GM12878 (cell line): ENCODE measurements around the gene NPHP3. TPM values are rescaled to one million over a fixed set of nuclear protein-coding genes. Genes with fewer than 3 reads are reported as not detected.

Experiments used
- ATAC-seq: fragments of 200-7000 bp; cut with Tn5 transposase; 3 replicates; pipeline ENCODE4 v1.9.1; 2020; ENCODE audit warnings: mild to moderate bottlenecking, moderate library complexity
- BruUV-seq: library from RNA; stranded (reverse); fragments of 400-500 nt; replicated peaks from 2 replicates; lab custom pipeline; 2021; lab: Mats Ljungman, UMichigan
- CTCF ChIA-PET: fragments of 300-600 bp; sonication (Branson Sonifier 250); formaldehyde crosslinking; extraction: SDS; loops from one replicate; lab custom pipeline; 2021; ENCODE audit warnings: inconsistent platforms; lab: Yijun Ruan, JAX
- POLR2A ChIA-PET: fragments of 350-600 bp; formaldehyde crosslinking; extraction: SDS; loops from one replicate; lab custom pipeline; 2021; ENCODE audit warnings: inconsistent platforms; lab: Charles Lee
- RAD21 ChIA-PET: fragments of 300-600 bp; sonication (Branson Sonifier 250); formaldehyde crosslinking; loops from one replicate; lab custom pipeline; 2023; ENCODE audit warnings: antibody characterized with exemption; ENCODE audit not compliant: unreplicated experiment; lab: Charles Lee
- SMC1A ChIA-PET: fragments of 300-600 bp; sonication (Branson Sonifier 250); formaldehyde crosslinking; loops from one replicate; lab custom pipeline; 2023; ENCODE audit not compliant: unreplicated experiment, uncharacterized antibody; lab: Charles Lee
- DNase-seq: peaks from one replicate; pipeline ENCODE4 v3.0.0-alpha.2; 2011; ENCODE audit warnings: low read depth, low spot score
- FAIRE-seq: peaks from 3 replicates; lab custom pipeline; 2011; peaks lifted over from hg19 to GRCh38; lab: Jason Lieb, UNC
- H2AFZ ChIP-seq: 2 replicates; pipeline ENCODE4 v1.6.0; 2011; ENCODE audit warnings: low read depth, low read length, control low read depth; ENCODE audit not compliant: control insufficient read depth
- H3K27ac ChIP-seq: 2 replicates; pipeline ENCODE4 v1.5.1; 2011; ENCODE audit warnings: control low read depth; ENCODE audit not compliant: control insufficient read depth, insufficient read depth
- H3K27me3 ChIP-seq, 2 experiments: replicated peaks in 1 of 2; 2 replicates each; pipeline versions ENCODE4 v1.6.0 to v1.6.1; 2011; ENCODE audit warnings: low read length in 1 of 2; ENCODE audit not compliant: control insufficient read depth in 2 of 2, insufficient read depth in 2 of 2
- H3K36me3 ChIP-seq, 2 experiments: 2 replicates each; pipeline ENCODE4 v1.5.1; 2011; ENCODE audit warnings: low read length in 1 of 2; ENCODE audit not compliant: control insufficient read depth in 2 of 2, insufficient read depth in 2 of 2
- H3K4me1 ChIP-seq: 2 replicates; pipeline ENCODE4 v1.6.1; 2011; ENCODE audit warnings: mild to moderate bottlenecking, low read length, moderate library complexity, mixed read lengths; ENCODE audit not compliant: control insufficient read depth, insufficient read depth
- H3K4me2 ChIP-seq: 2 replicates; pipeline ENCODE4 v1.6.0; 2011; ENCODE audit warnings: control low read depth; ENCODE audit not compliant: control insufficient read depth, insufficient read depth
- H3K4me3 ChIP-seq: fragments of 200-600 bp; sonication (generic); 2 replicates; pipeline ENCODE4 v1.5.1; 2016
- H3K79me2 ChIP-seq: 2 replicates; pipeline ENCODE4 v1.6.0; 2011; ENCODE audit warnings: low read length; ENCODE audit not compliant: control insufficient read depth, insufficient read depth
- H3K9ac ChIP-seq: 2 replicates; pipeline ENCODE4 v1.8.0; 2011; ENCODE audit warnings: low read length, control low read depth, mixed read lengths; ENCODE audit not compliant: control insufficient read depth, insufficient read depth
- H3K9me3 ChIP-seq: replicated peaks from 3 replicates; pipeline ENCODE4 v1.5.1; 2011; ENCODE audit warnings: mild to moderate bottlenecking, low read length; ENCODE audit not compliant: control insufficient read depth, insufficient read depth
- H4K20me1 ChIP-seq: 2 replicates; pipeline ENCODE4 v1.6.0; 2011; ENCODE audit not compliant: control insufficient read depth, insufficient read depth
- ATF7 ChIP-seq: fragments of 450-650 bp; IDR thresholded peaks from 2 replicates; pipeline ENCODE4 v1.6.1; 2016; ENCODE audit warnings: low read depth, mild to moderate bottlenecking
- BMI1 ChIP-seq: fragments of 450-650 bp; IDR thresholded peaks from 2 replicates; pipeline ENCODE4 v1.6.1; 2016; ENCODE audit warnings: mild to moderate bottlenecking, moderate library complexity, borderline replicate concordance
- EZH2 ChIP-seq: IDR thresholded peaks from 2 replicates; pipeline ENCODE4 v1.6.1; 2012; ENCODE audit warnings: low read depth, mild to moderate bottlenecking, control low read depth, inconsistent platforms, low read length, borderline replicate concordance; ENCODE audit not compliant: control insufficient read depth
- FOXM1 ChIP-seq: IDR thresholded peaks from 2 replicates; pipeline ENCODE4 v1.6.1; 2012; ENCODE audit warnings: low read depth, mild to moderate bottlenecking, inconsistent platforms, low read length, moderate library complexity
- IKZF1 ChIP-seq: fragments of 450-650 bp; conservative IDR thresholded peaks from 2 replicates; pipeline ENCODE4 v1.6.1; 2017; ENCODE audit warnings: antibody characterized with exemption, mild to moderate bottlenecking
- IRF4 ChIP-seq: IDR thresholded peaks from 2 replicates; pipeline ENCODE4 v1.6.1; 2011; ENCODE audit warnings: low read depth, low read length
- KLF5 ChIP-seq: fragments of 450-650 bp; IDR thresholded peaks from 2 replicates; pipeline ENCODE4 v1.6.1; 2014; ENCODE audit warnings: mild to moderate bottlenecking; ENCODE audit not compliant: partially characterized antibody
- NFIC ChIP-seq: IDR thresholded peaks from 2 replicates; pipeline ENCODE4 v1.6.1; 2012; ENCODE audit warnings: low read depth, mild to moderate bottlenecking, inconsistent platforms, low read length, moderate library complexity
- NR2C1 ChIP-seq: fragments of 450-650 bp; IDR thresholded peaks from 2 replicates; pipeline ENCODE4 v1.6.1; 2017; ENCODE audit warnings: antibody characterized with exemption, mild to moderate bottlenecking, moderate library complexity
- SIN3A ChIP-seq: IDR thresholded peaks from 2 replicates; pipeline ENCODE4 v1.6.1; 2012; ENCODE audit warnings: low read depth, low read length, improper control_type of control experiment
- SPI1 ChIP-seq: IDR thresholded peaks from 2 replicates; pipeline ENCODE4 v1.6.1; 2011; ENCODE audit warnings: low read depth, mild to moderate bottlenecking, low read length, moderate library complexity, borderline replicate concordance; ENCODE audit not compliant: insufficient read depth
- SREBF2 ChIP-seq: IDR thresholded peaks from 2 replicates; pipeline ENCODE4 v1.6.1; 2012; ENCODE audit warnings: mild to moderate bottlenecking, low read length
- WGBS: methylation state at CpG from one replicate; pipeline ENCODE4 v1.1.6; 2016; ENCODE audit warnings: low lambda C conversion rate; ENCODE audit not compliant: insufficient replicate concordance, insufficient coverage; ENCODE audit errors: missing lambda C conversion rate; 5-methylcytosine and 5-hydroxymethylcytosine counted together
- in situ Hi-C: fragments of 300-500 bp; cut with MboI; formaldehyde crosslinking; loops from 9 replicates; pipeline ENCODE4 v1.14.3; 2018; ENCODE audit warnings: mixed read lengths
- intact Hi-C: fragments of 100-400 bp; cut with micrococcal nuclease; formaldehyde crosslinking; loops from one replicate; pipeline ENCODE4 v1.14.2; 2022; ENCODE audit not compliant: unreplicated experiment
- polyA plus RNA-seq, 11 experiments: library from polyadenylated mRNA; depleted of rRNA in 4 of 11; unstranded in 6 of 11; stranded (reverse) in 5 of 11; fragments of >200 nt; fragmentation: Nextera tagmentation in 4 of 11; fragmentation: Illumina TruSeq in 1 of 11; extraction: Ambion mirVana in 4 of 11; extraction: Trizol in 1 of 11; gene quantifications; 1 replicate in 1 of 11; 2 replicates in 10 of 11; pipeline versions ENCODE4 v1.2.1 to v1.2.3, GENCODE V29; 2011 to 2016; ENCODE audit warnings: inconsistent platforms in 2 of 11, missing spikeins in 2 of 11, low read depth in 1 of 11
- total RNA-seq, 4 experiments: library from RNA; depleted of rRNA in 3 of 4; stranded (reverse); fragments of >200 nt in 3 of 4; fragmentation: Illumina TruSeq in 1 of 4; extraction: Trizol in 1 of 4; gene quantifications; 2 replicates each; pipeline versions ENCODE4 v1.2.1 to v1.2.3, GENCODE V29; 2013 to 2021
- TF ChIP-seq, protein P1 (sequence below): fragments of 450-650 bp; IDR thresholded peaks from 2 replicates; pipeline ENCODE4 v1.6.1; 2014; ENCODE audit warnings: mild to moderate bottlenecking
- TF ChIP-seq, protein P2 (sequence below): fragments of 450-650 bp; conservative IDR thresholded peaks from 2 replicates; pipeline ENCODE4 v1.6.1; 2017; ENCODE audit warnings: mild to moderate bottlenecking, moderate library complexity
- TF ChIP-seq, protein P3 (sequence below): fragments of 450-650 bp; IDR thresholded peaks from 2 replicates; pipeline ENCODE4 v1.6.1; 2017; ENCODE audit warnings: mild to moderate bottlenecking, moderate library complexity

The NPHP3 gene
- total and polyA plus RNA-seq, 10 of the 15 experiments (the other 5 are each of a cell fraction or from before 2014, with no cell fraction given), result 0.84 to 11.7 (median 2.9) TPM

DNA sequence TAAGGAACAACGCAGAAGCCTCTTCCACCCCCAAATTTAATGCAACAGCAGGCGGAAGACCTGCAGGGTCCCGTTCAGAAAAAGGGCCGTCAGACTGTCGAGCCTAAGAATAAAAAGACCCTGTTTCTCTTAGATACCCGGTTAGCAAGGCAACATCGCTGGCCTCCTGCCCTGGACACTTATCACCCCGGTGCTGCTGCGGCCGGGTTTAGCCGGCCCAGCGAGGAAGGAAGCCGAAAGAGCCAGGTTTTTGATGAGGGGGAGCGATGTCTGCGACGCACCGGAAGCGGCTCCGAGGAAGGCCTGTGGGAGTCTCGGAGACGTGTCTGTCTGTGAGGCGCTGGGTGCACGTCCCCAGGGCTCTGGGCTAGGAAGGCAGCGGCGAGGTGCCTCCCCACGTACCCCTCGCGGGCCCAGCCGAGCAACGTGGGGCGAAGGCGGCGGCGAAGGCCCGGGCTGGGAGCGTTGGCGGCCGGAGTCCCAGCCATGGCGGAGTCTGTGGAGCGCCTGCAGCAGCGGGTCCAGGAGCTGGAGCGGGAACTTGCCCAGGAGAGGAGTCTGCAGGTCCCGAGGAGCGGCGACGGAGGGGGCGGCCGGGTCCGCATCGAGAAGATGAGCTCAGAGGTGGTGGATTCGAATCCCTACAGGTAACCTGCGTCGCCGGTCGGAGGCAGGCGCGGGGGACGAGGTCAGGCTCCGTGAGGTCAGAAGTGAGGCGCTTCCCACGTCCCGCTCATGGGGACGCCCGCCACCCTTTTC, 62.0 kb downstream of the NPHP3 start, which contains the start of gene UBA5:
UBA5 (plus strand) TSS at position 278 of the 759 bp plus-strand sequence; CDS start at position 487, 209 bp downstream.
- FAIRE-seq (no peak), DNase-seq (peak; percentile 30), ATAC-seq (peak; percentile 85)
- Histone ChIP-seq H3K4me1 (no peaks in the 10 kb centered on the region), H3K79me2 (peaks cover 55% of the 10 kb centered on the region), H3K9ac (peak within 1 kb of the TSS; percentile 90), H3K4me2 (peak within 1 kb of the TSS; percentile 97), H3K27ac (peak within 1 kb of the TSS; percentile 89), H3K36me3 (no peaks in the 10 kb centered on the region; a peak in 1 of 4 replicates), H3K4me3 (peak within 1 kb of the TSS; percentile 99), H2AFZ (peak within 1 kb of the TSS; percentile 84), H3K9me3 (no peaks in the 10 kb centered on the region), H3K27me3 (no peaks in the 10 kb centered on the region), H4K20me1 (no peaks in the 10 kb centered on the region)
- ChIA-PET POLR2A (interaction anchor here (1.0 to 1.5 kb wide), 2 partner anchors 243 kb away, joined by 3 to 5 read pairs; partner anchors contain the start of gene DNAJC13), RAD21 (interaction anchor here (0.8 to 2.4 kb wide), 3 partner anchors 66 to 381 kb away, joined by 3 to 7 read pairs (median 4); no protein-coding TSS in a partner anchor), CTCF (interaction anchor here (0.7 to 4.2 kb wide), 8 partner anchors 9 to 124 kb away, joined by 3 to 27 read pairs (median 4); partner anchors contain the start of gene NPHP3), SMC1A (interaction anchor here (0.6 to 2.8 kb wide), 5 partner anchors 10 to 968 kb away, joined by 3 to 8 read pairs (median 4); no protein-coding TSS in a partner anchor)
- intact Hi-C loops (no loop called here), in situ Hi-C loops (no loop called here)
- no TSS peak for BruUV-seq
- WGBS, result under 1% methylated on average over 60 of the region's 64 CpGs
- TF ChIP-seq EZH2, result no peak
- TF ChIP-seq SREBF2, result no peak; the same call in 1 of the 2 replicates
- TF ChIP-seq IKZF1, result peak; percentile 60
- TF ChIP-seq, protein P1, sequence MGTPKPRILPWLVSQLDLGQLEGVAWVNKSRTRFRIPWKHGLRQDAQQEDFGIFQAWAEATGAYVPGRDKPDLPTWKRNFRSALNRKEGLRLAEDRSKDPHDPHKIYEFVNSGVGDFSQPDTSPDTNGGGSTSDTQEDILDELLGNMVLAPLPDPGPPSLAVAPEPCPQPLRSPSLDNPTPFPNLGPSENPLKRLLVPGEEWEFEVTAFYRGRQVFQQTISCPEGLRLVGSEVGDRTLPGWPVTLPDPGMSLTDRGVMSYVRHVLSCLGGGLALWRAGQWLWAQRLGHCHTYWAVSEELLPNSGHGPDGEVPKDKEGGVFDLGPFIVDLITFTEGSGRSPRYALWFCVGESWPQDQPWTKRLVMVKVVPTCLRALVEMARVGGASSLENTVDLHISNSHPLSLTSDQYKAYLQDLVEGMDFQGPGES, result no peak
- peak; percentile 39 for TF ChIP-seq KLF5
- peak; percentile 82; the same call in 1 of the 2 replicates for TF ChIP-seq SIN3A
- no peak for TF ChIP-seq FOXM1
- TF ChIP-seq, protein P2, sequence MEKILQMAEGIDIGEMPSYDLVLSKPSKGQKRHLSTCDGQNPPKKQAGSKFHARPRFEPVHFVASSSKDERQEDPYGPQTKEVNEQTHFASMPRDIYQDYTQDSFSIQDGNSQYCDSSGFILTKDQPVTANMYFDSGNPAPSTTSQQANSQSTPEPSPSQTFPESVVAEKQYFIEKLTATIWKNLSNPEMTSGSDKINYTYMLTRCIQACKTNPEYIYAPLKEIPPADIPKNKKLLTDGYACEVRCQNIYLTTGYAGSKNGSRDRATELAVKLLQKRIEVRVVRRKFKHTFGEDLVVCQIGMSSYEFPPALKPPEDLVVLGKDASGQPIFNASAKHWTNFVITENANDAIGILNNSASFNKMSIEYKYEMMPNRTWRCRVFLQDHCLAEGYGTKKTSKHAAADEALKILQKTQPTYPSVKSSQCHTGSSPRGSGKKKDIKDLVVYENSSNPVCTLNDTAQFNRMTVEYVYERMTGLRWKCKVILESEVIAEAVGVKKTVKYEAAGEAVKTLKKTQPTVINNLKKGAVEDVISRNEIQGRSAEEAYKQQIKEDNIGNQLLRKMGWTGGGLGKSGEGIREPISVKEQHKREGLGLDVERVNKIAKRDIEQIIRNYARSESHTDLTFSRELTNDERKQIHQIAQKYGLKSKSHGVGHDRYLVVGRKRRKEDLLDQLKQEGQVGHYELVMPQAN, result peak; percentile 51; the same call in 1 of the 2 replicates
- TF ChIP-seq SPI1, result no peak
- no peak for TF ChIP-seq NR2C1
- TF ChIP-seq NFIC, result no peak; the same call in 1 of the 2 replicates
- TF ChIP-seq BMI1, result no peak
- no peak for TF ChIP-seq IRF4
- peak; percentile 25; the same call in 1 of the 2 replicates for TF ChIP-seq ATF7
- TF ChIP-seq, protein P3, sequence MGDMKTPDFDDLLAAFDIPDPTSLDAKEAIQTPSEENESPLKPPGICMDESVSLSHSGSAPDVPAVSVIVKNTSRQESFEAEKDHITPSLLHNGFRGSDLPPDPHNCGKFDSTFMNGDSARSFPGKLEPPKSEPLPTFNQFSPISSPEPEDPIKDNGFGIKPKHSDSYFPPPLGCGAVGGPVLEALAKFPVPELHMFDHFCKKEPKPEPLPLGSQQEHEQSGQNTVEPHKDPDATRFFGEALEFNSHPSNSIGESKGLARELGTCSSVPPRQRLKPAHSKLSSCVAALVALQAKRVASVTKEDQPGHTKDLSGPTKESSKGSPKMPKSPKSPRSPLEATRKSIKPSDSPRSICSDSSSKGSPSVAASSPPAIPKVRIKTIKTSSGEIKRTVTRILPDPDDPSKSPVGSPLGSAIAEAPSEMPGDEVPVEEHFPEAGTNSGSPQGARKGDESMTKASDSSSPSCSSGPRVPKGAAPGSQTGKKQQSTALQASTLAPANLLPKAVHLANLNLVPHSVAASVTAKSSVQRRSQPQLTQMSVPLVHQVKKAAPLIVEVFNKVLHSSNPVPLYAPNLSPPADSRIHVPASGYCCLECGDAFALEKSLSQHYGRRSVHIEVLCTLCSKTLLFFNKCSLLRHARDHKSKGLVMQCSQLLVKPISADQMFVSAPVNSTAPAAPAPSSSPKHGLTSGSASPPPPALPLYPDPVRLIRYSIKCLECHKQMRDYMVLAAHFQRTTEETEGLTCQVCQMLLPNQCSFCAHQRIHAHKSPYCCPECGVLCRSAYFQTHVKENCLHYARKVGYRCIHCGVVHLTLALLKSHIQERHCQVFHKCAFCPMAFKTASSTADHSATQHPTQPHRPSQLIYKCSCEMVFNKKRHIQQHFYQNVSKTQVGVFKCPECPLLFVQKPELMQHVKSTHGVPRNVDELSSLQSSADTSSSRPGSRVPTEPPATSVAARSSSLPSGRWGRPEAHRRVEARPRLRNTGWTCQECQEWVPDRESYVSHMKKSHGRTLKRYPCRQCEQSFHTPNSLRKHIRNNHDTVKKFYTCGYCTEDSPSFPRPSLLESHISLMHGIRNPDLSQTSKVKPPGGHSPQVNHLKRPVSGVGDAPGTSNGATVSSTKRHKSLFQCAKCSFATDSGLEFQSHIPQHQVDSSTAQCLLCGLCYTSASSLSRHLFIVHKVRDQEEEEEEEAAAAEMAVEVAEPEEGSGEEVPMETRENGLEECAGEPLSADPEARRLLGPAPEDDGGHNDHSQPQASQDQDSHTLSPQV, result no peak
